Middle frontal gyrus (tissue), 1 donor: ENCODE data around the gene SEC24A.
"Not testable (repeated sequence)": the region's sequence is repeated elsewhere in the genome, so short reads cannot be mapped to it uniquely, and the experiment has no call there.

Experiments used
- DNase-seq: peaks from one replicate; pipeline ENCODE4 v3.0.0-alpha.2; 2015; ENCODE audit warnings: low spot score; ENCODE audit errors: extremely low spot score

SEC24A gene

DNA sequence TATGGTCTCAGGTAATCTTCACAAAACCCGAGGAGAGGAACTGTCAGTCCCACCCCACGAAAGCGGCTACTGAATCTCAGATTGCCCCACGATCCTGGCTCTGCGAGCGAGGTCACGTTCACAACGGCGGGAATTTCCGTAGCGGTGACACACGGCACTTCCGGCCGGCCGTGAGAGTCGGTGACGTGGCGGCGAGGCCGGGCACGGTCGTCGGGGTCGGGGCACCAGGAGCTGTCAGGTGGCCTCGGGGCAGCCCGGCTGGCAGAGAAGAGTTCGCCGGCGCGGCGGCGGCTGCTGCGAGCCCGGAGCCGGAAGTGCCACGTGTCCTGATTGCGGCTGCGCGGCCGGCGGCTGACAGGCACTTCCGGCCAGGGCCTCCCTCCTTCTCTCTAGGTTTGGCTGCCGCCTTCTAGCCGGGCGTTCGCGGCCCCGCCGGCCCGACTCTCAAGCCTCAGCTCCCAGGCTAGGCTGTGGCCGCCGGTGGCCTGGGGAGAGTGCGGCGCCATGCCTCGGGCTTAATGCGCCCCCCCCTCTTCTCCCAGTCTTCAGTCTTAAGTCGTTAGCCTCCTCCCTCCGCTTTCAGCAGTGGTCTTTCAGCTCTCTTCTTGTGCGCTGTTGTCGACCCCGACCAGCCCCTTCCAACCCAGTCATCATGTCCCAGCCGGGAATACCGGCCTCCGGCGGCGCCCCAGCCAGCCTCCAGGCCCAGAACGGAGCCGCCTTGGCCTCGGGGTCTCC is at the start of gene SEC24A:
Gene SEC24A (plus strand): TSS at position 361 of the 738 bp plus-strand sequence. CDS start 292 bp downstream, at position 653.
- DNase-seq = peak; percentile 80

DNA sequence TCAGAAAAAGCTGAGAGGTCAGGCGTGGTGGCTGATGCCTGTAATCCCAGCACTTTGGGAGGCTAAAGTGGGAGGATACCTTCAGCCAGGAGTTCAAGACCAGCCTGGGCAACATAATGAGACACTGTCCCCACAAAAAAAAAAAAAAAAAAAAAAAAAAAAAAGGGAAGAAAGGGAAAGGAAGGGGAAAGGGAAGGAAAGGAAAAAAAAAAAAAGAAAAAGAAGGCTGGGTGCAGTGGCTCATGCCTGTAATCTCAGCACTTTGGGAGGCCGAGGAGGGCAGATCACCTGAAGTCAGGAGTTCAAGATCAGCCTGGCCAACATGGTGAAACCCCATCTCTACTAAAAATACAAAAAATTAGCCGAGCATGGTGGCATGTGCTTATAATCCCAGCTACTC is 48.8 kb upstream of the SEC24A start:
- not testable (repeated sequence) for DNase-seq

DNA sequence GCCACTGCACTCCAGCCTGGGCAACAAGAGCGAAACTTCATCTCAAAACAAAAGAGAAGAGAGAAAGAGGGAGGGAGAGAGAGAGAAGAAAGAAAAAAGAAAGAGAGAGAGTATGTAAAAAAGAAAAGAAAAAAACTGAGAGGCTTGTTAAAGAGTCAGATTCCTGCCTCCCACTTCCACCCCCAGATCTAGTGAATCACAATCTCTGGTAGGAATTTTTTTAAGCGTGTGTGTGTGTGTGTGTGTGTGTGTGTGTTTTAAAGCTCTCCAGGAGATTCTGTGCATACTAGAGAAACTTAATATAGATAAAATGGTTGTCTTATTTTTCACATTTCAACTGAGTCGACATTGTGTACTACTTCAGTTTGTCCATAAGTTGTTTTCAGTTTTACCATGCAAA is 48.0 kb upstream of the SEC24A start:
- DNase-seq = no peak

DNA sequence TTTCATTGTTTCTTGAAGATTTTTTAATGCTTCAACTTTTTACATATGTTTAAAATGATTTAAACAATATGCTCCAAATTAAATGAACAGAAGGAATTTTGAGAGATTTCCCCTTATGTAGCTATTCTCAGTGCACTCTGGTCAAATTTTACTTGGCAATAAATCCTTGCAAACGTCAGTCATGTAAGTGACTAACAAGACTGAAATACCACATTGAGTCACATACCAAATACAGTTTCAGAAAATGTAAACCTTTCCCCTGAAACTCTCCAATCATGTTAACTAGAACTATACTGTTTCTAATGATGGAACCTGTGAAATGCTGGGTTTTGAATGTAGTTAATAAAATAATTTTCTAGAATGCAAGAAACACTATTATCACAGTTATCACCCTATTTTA is 45.5 kb upstream of the SEC24A start:
- no peak for DNase-seq

DNA sequence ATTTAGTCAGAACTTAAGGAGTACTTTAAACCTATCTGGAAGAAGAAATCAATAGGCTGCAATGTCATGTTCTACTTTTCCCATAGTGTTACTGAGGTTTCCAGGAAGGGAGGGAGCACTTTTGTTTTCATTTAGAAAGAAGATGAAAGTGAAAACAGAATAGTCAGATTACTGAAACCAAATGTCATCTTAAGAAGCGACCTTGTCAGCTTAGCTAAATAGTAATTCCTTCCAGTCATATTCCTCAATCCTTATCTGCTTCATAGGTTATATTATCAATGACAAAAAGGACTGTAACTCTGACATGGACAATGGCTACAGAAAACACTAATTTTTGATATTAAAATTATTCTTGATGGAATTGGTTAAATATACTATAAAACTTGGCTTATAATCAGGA is 43.7 kb upstream of the SEC24A start:
- DNase-seq = no peak

DNA sequence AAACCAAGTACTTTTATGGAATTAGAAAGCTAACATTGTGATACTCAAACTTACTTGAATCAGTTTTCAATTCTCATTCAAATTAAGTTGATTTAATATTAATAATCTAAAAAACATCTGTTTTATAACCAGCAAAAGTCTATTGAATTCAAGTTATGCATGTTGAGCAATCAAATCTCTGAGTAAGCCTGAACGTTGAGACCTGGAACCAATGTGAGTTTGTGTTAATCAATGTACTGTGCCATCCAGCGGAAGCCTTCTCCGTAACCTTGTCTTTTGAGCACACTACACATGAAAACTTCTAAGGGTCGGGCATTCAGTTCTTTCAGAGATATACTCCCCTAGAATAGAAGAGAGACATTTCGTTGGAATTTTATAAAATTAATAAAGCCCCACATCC is 41.9 kb upstream of the SEC24A start:
- DNase-seq = no peak

DNA sequence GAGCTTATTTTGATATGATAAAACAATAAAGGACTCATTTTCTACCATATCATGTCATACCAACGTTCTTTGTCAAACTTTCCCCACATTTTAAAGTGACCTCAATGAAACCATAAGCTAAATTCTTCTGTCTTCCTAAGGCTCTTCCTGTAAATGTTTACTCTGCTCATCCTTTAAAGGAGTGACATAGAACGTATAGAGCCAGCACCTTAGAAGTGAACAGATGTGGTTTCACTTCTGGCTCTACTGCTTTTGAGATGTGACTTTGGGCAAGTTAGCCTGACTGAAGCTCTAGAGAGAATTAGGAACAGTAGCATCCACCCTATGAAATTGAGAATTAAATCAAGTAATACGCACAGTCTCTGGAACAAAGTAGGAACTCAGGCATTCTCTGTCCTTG is 40.0 kb upstream of the SEC24A start:
- DNase-seq = no peak

DNA sequence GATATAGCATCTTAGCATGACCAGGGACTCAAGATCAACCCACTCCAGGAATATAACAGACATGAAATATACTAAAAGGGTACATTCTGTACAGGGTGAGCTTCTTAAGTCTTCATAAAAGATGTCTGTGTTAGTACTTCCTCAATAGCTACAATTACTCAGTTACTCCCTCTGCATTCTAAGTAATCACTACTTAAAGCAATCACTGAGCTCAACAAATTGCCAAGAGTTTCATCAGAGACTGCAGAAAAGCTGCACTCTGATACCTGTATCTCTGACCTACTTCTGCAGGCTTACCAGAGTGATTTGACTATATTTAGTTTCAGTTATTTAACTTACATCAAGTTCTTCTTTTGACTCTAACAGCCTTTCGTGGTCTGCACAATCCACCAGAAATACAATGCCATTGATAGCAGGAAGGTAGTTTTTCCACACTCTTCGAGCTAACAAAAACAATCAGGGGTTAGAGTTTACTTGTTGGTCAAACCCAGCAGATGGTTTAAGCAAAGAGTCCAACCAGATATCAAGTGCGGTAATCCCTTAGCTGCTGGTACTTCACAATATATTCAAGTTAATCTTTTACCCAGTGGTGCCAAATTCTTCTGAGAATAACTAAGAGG is 39.2 kb upstream of the SEC24A start:
- DNase-seq = no peak

DNA sequence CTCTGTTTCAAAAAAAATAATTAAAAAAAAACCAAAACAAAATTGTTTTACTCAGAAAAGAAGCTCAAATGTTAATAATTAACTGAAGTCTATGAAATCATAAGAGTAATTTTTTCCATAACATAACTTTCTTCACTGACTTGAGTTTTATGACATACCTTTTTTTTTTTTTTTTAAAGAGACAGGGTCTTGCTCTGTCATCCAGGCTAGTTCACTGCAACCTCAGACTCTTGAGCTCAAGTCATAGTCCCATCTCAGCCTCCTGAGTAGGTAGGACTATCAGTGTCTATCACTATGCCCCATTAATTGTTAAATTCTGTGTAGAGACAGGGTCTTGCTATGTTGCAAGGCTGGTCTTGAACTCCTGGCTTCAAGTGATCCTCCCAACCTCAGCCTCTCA is 37.9 kb upstream of the SEC24A start:
- no peak for DNase-seq

DNA sequence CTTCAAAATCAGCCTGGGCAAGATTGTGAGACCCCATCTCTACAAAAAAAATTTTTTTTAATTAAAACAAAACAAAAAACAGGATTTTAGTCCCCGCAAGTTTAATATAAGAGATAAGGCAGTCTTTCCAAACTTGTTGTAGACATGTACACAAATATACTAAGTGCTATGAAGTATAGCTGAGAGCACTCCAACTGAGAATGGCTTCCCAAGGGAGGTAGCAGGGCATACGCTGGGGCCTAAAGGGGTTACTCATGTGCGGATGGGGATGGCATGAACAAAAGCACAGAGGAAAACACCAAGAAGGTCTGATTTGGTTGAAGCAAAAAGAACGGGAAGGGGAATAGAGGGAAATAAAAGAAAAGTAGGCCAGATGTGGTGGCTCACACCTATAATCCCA is 37.1 kb upstream of the SEC24A start:
- no peak for DNase-seq

DNA sequence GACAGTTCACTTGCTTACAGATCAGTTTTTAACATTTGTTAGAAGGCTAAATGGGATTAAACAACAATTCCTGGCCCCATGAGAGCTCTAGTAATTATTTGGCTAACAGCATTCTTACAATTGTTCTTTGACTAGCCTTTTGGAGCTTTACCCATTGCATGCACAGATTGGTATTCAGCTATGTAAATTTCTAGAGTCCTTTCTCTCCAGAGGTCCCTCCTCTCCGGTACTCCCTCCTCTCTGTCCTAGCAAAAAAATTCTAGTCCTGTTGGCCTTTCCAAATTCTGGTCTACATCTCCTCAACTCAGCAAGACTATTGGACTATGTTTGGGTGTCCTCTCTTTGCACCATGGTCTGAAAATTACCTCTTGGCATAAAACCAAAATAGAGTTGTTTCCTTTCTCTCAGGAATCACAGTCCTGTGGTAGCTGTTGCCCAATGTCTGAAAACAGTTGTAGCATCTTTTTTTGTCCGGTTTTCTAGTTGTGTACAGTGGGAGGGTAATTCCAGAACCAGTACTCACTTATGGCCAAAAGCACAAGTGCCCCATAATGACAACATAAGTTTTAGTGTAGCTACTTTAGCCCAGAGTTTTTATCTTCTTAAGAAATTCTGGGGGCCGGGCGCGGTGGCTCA is 34.0 kb upstream of the SEC24A start:
- DNase-seq = no peak

DNA sequence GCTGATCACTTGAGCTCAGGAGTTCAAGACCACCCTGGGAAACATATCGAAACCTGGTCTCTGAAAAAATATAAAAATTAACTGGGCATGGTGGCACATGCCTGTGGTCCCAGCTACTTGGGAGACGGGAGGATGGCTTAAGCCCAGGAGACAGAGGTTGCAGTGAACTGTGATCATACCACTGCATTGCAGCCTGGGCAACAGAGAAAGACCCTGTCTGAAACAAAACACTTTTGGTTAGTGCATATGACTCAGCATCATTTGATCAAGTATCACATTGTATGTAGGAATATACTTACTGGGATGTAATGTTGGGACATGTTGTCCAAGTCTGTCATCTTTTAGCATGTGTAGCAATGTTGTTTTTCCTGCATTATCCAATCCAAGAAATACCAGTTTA is 28.0 kb upstream of the SEC24A start:
- DNase-seq = no peak

DNA sequence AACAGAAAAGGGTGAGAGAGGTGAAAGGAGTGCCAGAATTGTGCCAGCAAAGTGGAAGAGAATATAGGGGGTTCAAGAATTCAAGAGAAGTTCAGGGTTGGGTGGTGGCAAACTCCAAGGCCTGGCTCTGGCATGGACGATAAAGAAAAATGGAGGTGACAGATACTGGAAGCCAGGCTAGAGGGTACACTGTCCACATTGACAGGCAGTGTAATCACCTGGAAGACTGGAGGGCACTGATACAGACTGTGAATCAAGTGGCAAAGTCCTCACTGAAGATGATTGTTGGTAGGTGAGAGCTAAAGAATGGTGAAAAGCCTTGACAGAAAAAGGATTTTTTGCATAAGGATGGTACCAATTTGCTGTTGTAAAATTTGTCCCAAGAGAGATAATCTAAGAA is 23.0 kb upstream of the SEC24A start:
- DNase-seq = no peak

DNA sequence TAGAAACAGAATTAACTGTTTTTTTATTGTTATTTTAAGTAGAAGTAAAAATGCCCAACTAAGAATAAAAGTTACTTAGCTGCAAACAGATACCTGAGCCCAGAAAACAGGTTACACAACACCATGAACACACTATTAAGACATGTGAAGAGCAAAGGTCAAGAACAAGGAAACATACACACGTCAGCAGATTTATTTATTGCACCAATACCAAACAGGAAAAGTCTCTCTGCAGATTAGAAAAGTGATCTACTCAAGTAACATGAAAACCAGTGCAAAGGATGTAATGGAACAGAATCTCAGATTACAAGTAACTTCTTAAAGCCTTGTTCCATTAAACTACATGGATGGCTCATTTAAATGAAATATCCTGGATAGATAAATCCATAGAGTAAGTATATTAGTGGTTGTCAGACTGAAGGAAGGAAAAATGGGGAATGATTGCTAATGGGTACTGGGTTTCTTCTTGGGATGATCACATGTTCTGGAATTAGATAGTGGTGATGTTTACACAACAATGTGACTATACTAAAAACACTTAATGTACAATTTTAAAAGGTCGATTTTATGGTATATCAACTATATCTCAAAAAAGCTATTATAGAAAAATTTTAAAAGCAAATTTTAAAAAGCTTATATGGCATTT is 22.1 kb upstream of the SEC24A start:
- DNase-seq = no peak

DNA sequence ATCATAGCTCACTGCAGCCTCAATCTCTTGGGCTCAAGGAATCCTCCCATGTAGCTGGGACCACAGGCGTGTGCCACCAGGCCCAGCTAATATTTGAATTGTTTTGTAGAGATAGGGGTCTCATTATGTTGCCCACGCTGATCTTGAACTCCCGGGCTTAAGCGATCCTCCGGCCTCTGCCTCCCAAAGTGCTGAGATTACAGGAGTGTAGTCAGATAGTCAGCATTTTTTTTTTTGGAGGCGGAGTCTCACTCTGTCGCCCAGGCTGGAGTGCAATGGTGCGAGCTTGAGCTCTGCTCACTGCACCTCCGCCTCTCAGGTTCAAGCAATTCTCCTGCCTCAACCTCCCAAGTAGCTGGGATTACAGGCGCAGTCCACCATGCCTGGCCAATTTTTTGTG is 14.4 kb upstream of the SEC24A start:
- DNase-seq = no peak

DNA sequence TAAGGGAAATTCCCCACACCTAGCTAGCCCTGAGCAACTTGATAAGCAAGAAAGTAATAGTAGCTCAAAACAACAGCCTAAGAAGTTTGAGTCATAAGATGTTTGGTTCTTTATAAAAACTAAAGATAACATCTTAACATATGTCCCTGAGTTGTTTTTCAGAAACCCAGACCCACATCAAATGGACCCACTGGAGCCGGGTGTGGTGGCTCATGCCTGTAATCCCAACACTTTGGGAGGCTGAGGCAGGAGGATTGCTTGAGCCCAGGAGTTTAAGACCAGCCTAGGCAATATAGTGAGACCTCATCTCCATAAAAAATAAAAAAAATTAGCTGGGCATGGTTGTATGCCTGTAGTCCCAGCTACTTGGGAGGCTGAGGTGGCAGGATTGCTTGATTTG is 13.2 kb upstream of the SEC24A start:
- DNase-seq = not testable (repeated sequence)

DNA sequence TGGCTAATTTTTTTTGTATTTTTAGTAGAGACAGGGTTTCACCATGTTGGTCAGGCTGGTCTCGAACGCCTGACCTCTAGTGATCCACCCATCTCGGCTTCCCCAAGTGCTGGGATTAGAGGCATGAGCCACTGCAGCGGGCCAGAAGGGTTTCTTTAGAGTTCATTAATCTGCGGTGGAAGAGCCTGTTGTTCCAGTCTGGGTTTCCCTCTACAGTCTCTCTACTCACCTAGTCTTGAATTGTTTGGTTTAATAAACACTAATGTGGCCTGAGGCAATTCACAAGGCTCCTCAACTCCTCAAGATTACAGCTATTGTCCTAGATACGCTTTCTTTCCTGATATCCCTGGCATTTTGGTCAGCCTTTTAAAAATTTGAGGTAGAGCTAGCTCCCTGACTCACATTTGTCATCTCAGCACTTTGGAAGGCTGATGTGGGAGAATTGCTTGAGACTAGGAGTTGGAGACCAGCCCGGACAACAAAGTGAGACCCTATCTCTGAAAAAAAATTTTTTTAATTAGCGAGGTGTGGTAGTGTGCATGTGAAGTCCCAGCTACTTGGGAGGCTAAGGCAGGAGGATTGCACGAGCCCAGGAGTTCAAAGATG is 11.4 kb upstream of the SEC24A start:
- DNase-seq = no peak

DNA sequence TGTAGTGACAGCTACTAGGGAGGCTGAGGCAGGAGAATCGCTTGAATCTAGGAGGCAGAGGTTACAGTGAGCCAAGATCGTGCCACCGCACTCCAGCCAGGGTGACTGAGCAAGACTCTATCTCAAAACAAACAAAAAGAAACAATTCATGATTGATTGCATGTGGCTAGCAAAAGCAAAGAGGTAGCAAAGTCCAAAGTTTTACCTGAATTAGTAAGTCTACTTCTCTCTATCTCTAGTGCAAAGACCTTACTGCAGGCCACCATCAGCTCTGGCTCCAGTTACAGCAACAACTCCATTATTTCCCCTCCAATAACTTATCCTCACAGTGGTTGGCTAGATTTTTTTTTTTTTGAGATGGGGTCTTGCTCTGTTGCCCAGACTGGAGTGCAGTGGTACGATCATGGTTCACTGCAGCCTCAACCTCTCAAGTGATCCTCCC is 9.8 kb upstream of the SEC24A start:
- DNase-seq = no peak

DNA sequence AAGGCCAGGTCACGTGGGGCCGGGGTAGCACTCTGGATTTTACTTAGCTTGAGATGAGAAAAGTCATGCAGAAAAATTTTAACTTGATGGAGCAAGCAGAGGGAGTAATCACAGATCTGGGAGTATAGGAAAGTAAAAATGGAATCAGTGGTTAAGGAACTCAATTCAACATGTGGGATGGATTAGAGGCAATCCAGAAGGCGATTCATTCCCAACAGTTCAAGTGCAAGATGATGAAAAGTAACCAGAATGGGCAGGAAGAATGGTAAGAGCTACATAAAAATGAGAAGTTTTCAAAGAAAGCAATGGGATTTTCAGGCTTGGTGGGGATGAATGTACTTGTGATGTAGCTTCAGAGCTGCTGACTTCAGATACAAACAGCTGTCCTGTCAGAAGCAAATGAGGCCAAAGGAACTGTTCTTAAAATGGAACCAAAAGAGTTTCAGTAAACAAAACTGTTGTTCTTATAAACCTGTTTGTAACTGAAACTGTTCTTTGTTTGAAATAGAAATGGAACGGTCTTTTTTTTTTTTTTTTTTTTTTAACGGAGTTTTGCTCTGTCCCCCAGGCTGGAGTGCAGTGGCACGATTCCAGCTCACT is 5.6 kb upstream of the SEC24A start:
- DNase-seq = no peak

DNA sequence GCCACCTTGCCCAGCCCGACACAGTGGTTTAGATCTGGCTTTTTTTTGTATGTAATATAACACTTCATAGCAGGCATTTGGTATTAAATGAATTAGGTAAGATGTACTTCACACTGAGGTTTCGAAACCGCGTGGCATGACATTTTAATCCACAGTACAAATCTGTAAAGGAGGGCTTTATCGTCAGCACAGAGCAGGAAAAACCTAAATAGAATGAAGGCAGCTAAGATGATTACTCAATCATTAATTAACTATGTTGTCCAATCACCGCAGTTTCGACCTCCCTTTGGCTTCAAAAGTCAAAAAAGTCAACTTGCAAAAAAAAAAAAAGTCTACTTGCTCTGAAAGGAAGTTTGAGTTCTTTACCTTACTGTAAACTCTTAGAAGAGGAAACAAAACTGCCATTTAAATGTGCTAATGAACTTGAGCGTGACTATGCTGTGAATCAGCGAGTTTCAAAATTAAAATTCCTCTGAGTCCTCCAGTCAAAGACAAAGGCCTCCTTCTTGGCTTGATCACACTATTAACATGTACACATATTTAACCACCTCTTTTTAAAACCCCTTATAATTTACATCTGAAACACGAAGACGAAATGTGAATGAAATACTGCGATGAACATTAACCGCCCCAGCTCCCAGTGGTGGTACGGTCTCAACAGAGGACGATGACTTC is 698 bp upstream of the SEC24A start:
- no peak for DNase-seq
